HG03045 (cell line): Measurements from ENCODE around the gene MRPL48.
"Not testable (repeated sequence)": the region's sequence is repeated elsewhere in the genome, so short reads cannot be mapped to it uniquely, and the experiment has no call there.

Experiments used
- ATAC-seq: cut with Tn5 transposase; IDR thresholded peaks from one replicate; pipeline ENCODE4 v1.9.1; 2021; ENCODE audit warnings: mild to moderate bottlenecking, moderate library complexity; ENCODE audit not compliant: unreplicated experiment

MRPL48 gene

DNA sequence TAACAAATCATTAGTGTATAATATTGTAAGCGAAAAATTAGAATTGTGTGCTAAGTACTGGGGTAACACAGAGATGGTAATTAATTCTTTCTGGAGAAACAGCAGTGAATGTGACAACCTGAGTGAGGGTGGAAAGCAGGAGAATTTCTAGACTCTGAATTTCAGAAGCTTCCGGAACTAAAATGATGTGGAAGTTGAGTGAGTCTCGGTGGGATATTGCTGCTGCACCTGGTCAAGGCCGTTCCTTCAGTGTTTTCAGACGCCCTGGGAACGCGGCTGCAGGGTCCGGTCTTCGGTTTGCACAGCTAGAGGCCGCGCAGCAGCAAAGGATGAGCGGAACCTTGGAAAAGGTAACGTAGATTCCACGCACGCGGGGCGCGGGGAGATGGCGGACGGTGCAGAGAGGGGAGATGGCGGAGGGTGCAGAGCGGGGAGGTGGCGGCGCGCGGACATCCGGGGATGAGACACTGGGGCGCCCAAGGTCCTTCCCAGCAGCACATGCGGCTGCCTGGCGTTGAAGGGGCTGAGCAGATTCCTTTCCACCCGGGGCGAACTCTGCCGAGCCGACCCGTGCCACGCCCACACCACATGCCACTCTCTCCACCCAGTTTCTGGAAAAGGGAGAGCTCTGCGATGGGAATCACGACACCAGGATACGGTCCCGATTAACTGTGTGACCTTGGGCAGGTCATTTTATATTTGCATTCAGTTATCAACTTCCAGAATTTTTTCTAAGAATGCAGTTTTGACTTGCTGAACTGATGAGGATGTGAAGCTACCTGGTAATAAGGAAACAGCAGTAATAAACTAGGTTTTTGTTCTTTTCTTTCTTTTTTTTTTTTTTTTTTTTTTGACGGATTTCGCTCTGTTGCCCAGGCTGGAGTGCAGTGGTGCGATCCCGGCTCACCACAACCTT lies at the start of gene MRPL48:
Gene MRPL48, plus strand, starts transcription at position 232 of the 916 bp plus-strand sequence. Its CDS starts 98 bp downstream, at position 330.
- peak; percentile 92 for ATAC-seq

- ATAC-seq = no peak
Measured at GRCh38 chr11:73743045-73743444, 44.6 kb upstream of the MRPL48 start.

GRCh38 chr11:73746701-73747100 lies 41.0 kb upstream of the MRPL48 start:
- no peak for ATAC-seq

GRCh38 chr11:73747762-73748161 lies 39.9 kb upstream of the MRPL48 start:
- no peak for ATAC-seq

DNA sequence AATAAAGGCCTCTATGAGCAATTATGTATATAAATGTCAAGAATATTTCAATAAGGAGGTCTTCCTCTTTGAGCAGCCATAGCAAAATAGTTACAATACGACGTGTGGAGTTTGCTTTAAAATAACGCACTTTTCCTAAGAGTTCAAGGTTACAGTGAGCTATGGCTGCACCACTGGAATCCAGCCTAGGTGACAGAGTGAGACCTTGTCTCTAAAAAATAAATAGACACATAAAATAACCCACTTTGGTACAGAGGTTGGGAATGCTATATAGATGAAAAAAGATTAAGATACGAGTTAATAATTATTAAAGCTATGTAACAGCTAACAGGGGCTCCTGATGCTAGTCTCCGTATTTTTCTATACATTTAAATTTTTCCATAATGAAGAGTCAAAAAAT lies 39.4 kb upstream of the MRPL48 start:
- ATAC-seq = no peak

GRCh38 chr11:73749118-73749517 lies 38.6 kb upstream of the MRPL48 start:
- no peak for ATAC-seq

GRCh38 chr11:73750228-73750627 lies 37.4 kb upstream of the MRPL48 start:
- no peak for ATAC-seq

- not testable (repeated sequence) for ATAC-seq
Measured at GRCh38 chr11:73750862-73751261, 36.8 kb upstream of the MRPL48 start.

GRCh38 chr11:73752216-73752867 lies 35.3 kb upstream of the MRPL48 start:
- ATAC-seq = no peak

DNA sequence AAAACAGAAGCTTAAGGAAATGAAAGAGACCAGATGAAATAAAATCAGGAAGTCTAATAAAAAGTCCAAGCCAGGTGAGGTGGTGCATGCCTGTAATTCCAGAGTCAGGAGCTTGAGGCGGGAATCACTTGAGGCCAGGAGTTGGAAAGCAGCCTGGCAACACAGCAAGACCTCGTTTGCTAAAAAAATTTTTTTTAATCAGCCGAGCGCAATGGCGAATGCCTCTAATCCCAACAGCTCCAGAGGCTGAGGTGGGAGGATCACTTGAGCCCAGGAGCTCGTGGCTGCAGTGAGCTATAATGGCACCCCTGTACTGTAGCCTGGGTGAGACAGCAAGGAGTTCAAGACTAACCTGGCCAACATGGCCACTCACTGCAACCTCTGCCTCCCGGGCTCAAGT lies 34.8 kb upstream of the MRPL48 start:
- ATAC-seq = no peak

DNA sequence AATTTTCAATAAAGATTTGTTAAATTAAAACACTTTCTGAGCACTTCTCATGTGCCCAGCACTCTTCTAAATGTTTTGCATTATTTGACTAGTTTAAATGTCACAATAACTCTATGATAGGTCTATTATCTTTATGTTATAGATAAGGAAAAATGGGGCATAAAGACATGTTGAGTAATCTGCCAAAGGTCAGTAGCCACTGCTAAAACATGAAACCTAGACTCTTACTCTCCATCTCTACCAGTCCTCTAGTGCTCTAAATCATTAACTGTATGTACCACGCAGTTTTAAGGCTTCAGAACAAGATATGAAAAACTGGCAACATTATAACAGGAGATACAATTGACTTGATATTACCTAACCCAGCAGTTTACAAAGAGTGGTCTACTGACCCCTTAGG lies 33.7 kb upstream of the MRPL48 start:
- no peak for ATAC-seq

GRCh38 chr11:73755670-73756069 lies 32.0 kb upstream of the MRPL48 start:
- no peak for ATAC-seq

GRCh38 chr11:73757598-73757997 lies 30.1 kb upstream of the MRPL48 start:
- ATAC-seq = no peak

DNA sequence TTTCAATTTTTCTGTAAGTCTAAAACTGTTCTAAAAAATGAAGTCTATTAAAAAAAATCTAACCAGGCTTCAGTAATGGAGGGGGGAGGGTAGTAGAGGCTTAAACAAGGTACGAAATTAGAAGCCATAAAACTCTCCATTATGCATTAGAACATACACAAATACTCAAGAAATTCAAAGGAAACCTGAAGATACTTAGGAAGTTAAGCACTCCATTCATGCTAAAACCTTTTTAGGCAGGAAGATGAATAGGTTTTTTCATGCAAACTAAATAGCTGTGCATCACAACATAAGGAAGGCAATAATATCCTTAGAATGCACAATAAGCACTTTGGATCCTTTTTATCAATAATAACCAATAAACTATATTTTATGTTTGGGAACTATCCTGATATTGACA lies 29.2 kb upstream of the MRPL48 start:
- no peak for ATAC-seq

DNA sequence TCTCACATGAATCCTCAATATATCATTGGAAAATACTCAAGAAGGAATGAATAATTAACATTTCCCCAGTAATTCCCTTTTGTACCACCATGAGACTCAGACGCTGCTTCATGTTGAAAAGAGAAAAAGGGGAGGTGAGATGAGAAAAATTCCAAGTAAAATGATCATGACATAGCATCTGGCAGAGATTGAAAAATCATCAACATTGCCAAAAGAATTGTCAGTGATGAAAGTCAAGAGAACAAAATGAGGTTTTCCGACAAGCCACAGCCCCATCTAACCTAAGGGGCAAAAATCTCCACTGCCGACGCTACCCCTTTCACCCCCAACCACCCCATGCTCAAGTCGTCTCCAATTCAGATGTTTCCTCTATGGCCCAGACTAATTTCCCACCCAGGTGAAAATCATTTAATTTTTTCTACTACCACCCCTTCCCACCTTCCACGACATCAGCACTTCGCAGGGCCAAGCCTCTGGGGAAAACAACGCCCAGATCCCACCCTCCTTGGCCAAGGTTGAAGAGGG lies 28.0 kb upstream of the MRPL48 start:
- ATAC-seq = no peak

GRCh38 chr11:73760135-73760678 lies 27.5 kb upstream of the MRPL48 start:
- peak; percentile 5 for ATAC-seq

- peak; percentile 93 for ATAC-seq
Measured at GRCh38 chr11:73760679-73761402, 26.8 kb upstream of the MRPL48 start, which contains the start of gene RAB6A. TSS of gene RAB6A (minus strand) at chr11:73761074. CDS start at chr11:73760635, 439 bp downstream.

DNA sequence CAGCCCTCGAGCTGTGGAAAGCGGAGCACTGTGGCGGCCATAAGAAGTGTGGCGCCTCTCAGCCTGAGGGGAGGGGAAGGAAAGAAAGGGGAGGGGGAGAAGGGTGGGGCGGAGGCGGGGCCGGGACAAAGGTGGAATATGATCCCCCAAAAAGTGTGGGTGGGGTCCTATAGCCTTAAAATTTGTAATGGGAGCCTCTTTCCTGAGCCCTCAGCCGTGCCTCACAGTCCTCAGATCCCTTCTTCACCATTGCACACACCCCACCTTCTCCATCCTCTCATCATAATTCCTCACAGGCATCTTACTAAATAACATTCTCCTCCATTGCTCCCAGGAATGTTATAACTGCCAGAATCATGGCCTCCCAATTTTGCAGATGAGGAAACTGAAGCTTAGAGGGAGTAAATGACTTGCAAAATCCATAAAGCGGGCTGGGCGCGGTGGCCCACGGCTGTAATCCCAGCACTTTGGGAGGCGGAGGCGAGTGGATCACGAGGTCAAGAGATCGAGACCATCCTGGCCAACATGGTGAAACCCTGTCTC lies 26.2 kb upstream of the MRPL48 start:
- no peak for ATAC-seq

GRCh38 chr11:73762732-73763131 lies 24.9 kb upstream of the MRPL48 start:
- ATAC-seq = no peak

GRCh38 chr11:73766763-73767162 lies 20.9 kb upstream of the MRPL48 start:
- ATAC-seq = no peak

GRCh38 chr11:73770811-73771210 lies 16.9 kb upstream of the MRPL48 start:
- ATAC-seq = not testable (repeated sequence)
